ENCODE measurements around the gene SRGAP2C.
"Not testable (repeated sequence)": the region's sequence is repeated elsewhere in the genome, so short reads cannot be mapped to it uniquely, and the experiment has no call there.

Gene SRGAP2C

GRCh38 chr1:121216676-121217075 is 31.9 kb downstream of the SRGAP2C start:
- H3K27me3 ChIP-seq (replicated peaks in 2 of 5; ENCODE audit: control insufficient read depth in 4 of 5, insufficient read depth in 5 of 5, low read length in 4 of 5); H3K4me3 ChIP-seq (ENCODE audit: control insufficient read depth in 1 of 7, extremely low read depth in 1 of 7, insufficient read depth in 4 of 7, low read depth in 2 of 7, low read length in 6 of 7); H3K27ac ChIP-seq (ENCODE audit: insufficient read depth in 1 of 2, low read depth in 1 of 2, low read length in 2 of 2, poor library complexity in 1 of 2, severe bottlenecking in 2 of 2); POLR2A ChIA-PET; DNase-seq; CTCF ChIA-PET; H3K9me3 ChIP-seq (ENCODE audit: control extremely low read depth in 1 of 5, control insufficient read depth in 4 of 5, insufficient read depth in 2 of 5, low read depth in 1 of 5, low read length in 4 of 5); H3K4me1 ChIP-seq (ENCODE audit: control extremely low read depth in 1 of 4, control insufficient read depth in 4 of 4, insufficient read depth in 4 of 4, low read length in 3 of 4); H3K36me3 ChIP-seq (ENCODE audit: control insufficient read depth in 4 of 4, insufficient read depth in 4 of 4, low read length in 3 of 4): not testable (repeated sequence)
- no CpG with 5 or more reads among the region's 1 CpG for WGBS (ENCODE audit: insufficient coverage)

DNA sequence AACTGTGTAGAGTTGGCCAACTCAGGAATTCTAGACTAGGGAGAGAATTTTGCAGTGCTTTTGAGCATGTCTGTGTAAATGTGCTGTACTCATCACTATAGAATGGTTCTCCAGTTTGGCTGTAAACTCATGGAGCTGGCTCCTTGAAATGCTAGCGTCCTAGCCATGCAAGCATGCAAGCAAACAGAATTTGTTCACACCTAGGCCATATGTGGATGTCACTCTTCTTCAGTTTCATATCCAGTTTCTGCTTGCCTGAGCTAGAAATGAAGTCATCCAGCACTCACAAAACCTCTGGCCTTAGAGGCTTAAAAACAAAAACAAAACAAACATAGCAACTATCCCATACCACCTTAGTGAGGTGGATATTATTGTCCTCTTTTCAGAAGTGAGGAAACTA is 37.0 kb downstream of the SRGAP2C start:
- H3K27ac ChIP-seq (ENCODE audit: insufficient read depth in 1 of 2, low read depth in 1 of 2, low read length in 2 of 2, poor library complexity in 1 of 2, severe bottlenecking in 2 of 2); H3K27me3 ChIP-seq (replicated peaks in 2 of 5; ENCODE audit: control insufficient read depth in 4 of 5, insufficient read depth in 5 of 5, low read length in 4 of 5); H3K9me3 ChIP-seq (ENCODE audit: control extremely low read depth in 1 of 5, control insufficient read depth in 4 of 5, insufficient read depth in 2 of 5, low read depth in 1 of 5, low read length in 4 of 5); DNase-seq; CTCF ChIA-PET; H3K4me1 ChIP-seq (ENCODE audit: control extremely low read depth in 1 of 4, control insufficient read depth in 4 of 4, insufficient read depth in 4 of 4, low read length in 3 of 4); H3K36me3 ChIP-seq (ENCODE audit: control insufficient read depth in 4 of 4, insufficient read depth in 4 of 4, low read length in 3 of 4); H3K4me3 ChIP-seq (ENCODE audit: control insufficient read depth in 1 of 7, extremely low read depth in 1 of 7, insufficient read depth in 4 of 7, low read depth in 2 of 7, low read length in 6 of 7); POLR2A ChIA-PET: not testable (repeated sequence)
- WGBS (ENCODE audit: insufficient coverage): no CpG with 5 or more reads among the region's 1 CpG

DNA sequence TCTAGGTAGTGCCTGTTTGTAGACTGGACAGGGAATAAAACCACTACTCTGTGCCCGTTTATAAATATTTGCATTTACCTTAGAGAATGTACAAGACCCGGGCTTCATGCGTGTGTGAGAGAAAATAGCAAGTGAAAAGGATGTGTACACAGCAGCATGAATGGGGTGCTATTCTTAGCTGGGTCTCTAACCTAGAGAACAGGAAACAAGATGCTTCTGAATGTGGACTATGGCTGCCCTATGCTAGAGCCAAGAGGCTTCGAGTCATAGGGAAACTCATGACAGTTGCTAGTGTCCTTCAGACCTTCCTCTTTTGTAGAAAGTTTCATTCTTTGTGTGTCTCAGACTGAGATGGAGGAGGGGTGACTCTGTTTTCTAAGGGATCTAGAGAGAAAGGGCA is 39.9 kb downstream of the SRGAP2C start:
- H3K9me3 ChIP-seq (ENCODE audit: control extremely low read depth in 1 of 5, control insufficient read depth in 4 of 5, insufficient read depth in 2 of 5, low read depth in 1 of 5, low read length in 4 of 5); H3K27me3 ChIP-seq (replicated peaks in 2 of 5; ENCODE audit: control insufficient read depth in 4 of 5, insufficient read depth in 5 of 5, low read length in 4 of 5); H3K4me3 ChIP-seq (ENCODE audit: control insufficient read depth in 1 of 7, extremely low read depth in 1 of 7, insufficient read depth in 4 of 7, low read depth in 2 of 7, low read length in 6 of 7); H3K27ac ChIP-seq (ENCODE audit: insufficient read depth in 1 of 2, low read depth in 1 of 2, low read length in 2 of 2, poor library complexity in 1 of 2, severe bottlenecking in 2 of 2); H3K36me3 ChIP-seq (ENCODE audit: control insufficient read depth in 4 of 4, insufficient read depth in 4 of 4, low read length in 3 of 4); POLR2A ChIA-PET; CTCF ChIA-PET; H3K4me1 ChIP-seq (ENCODE audit: control extremely low read depth in 1 of 4, control insufficient read depth in 4 of 4, insufficient read depth in 4 of 4, low read length in 3 of 4); DNase-seq: not testable (repeated sequence)
- WGBS (ENCODE audit: insufficient coverage): no CpG with 5 or more reads among the region's 4 CpGs

DNA sequence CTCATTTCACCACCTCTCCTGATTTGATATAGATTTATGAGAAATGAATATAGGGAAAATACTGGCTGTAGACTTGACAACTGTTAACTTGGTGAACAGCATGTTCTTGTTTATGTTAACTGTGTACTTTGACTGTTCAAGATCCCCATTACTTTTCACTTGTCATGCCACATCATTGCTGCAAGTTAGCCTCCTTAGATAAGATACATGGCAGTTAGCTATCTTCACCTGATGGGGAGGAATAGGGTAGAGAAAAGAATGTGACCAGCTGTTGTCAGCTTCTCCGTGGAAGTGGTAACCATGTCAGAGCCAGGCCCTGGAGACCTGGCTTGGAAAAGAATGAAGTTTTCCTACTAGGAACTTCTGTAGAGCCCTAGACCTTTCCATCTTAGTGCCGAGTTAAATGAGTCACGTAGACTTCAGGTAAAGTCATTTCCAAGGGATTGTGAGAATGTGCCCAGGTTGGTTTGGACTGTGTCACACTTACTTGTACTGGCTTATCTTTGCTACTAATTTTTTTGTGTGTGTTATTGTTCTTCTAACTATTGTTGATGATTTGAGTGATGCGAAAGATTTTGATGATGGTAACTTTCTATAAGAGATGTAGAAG is 41.6 kb downstream of the SRGAP2C start:
- POLR2A ChIA-PET: not testable (repeated sequence)

GRCh38 chr1:121226925-121227324 is 42.1 kb downstream of the SRGAP2C start:
- H3K4me1 ChIP-seq (ENCODE audit: control extremely low read depth in 1 of 4, control insufficient read depth in 4 of 4, insufficient read depth in 4 of 4, low read length in 3 of 4); H3K4me3 ChIP-seq (ENCODE audit: control insufficient read depth in 1 of 7, extremely low read depth in 1 of 7, insufficient read depth in 4 of 7, low read depth in 2 of 7, low read length in 6 of 7); CTCF ChIA-PET; H3K27ac ChIP-seq (ENCODE audit: insufficient read depth in 1 of 2, low read depth in 1 of 2, low read length in 2 of 2, poor library complexity in 1 of 2, severe bottlenecking in 2 of 2); H3K9me3 ChIP-seq (ENCODE audit: control extremely low read depth in 1 of 5, control insufficient read depth in 4 of 5, insufficient read depth in 2 of 5, low read depth in 1 of 5, low read length in 4 of 5); H3K36me3 ChIP-seq (ENCODE audit: control insufficient read depth in 4 of 4, insufficient read depth in 4 of 4, low read length in 3 of 4); H3K27me3 ChIP-seq (replicated peaks in 2 of 5; ENCODE audit: control insufficient read depth in 4 of 5, insufficient read depth in 5 of 5, low read length in 4 of 5); POLR2A ChIA-PET; DNase-seq: not testable (repeated sequence)
- no CpG with 5 or more reads among the region's 2 CpGs for WGBS (ENCODE audit: insufficient coverage)

More for the DNA sequence above, 41.6 kb downstream of the SRGAP2C start:
- H3K27me3 ChIP-seq (replicated peaks in 2 of 5; ENCODE audit: control insufficient read depth in 4 of 5, insufficient read depth in 5 of 5, low read length in 4 of 5); H3K4me1 ChIP-seq (ENCODE audit: control extremely low read depth in 1 of 4, control insufficient read depth in 4 of 4, insufficient read depth in 4 of 4, low read length in 3 of 4); H3K4me3 ChIP-seq (ENCODE audit: control insufficient read depth in 1 of 7, extremely low read depth in 1 of 7, insufficient read depth in 4 of 7, low read depth in 2 of 7, low read length in 6 of 7); DNase-seq; H3K27ac ChIP-seq (ENCODE audit: insufficient read depth in 1 of 2, low read depth in 1 of 2, low read length in 2 of 2, poor library complexity in 1 of 2, severe bottlenecking in 2 of 2); H3K9me3 ChIP-seq (ENCODE audit: control extremely low read depth in 1 of 5, control insufficient read depth in 4 of 5, insufficient read depth in 2 of 5, low read depth in 1 of 5, low read length in 4 of 5); H3K36me3 ChIP-seq (ENCODE audit: control insufficient read depth in 4 of 4, insufficient read depth in 4 of 4, low read length in 3 of 4); CTCF ChIA-PET: not testable (repeated sequence)
- WGBS (ENCODE audit: insufficient coverage): no CpG with 5 or more reads among the region's 4 CpGs

- CTCF ChIA-PET; H3K36me3 ChIP-seq (ENCODE audit: control insufficient read depth in 4 of 4, insufficient read depth in 4 of 4, low read length in 3 of 4); DNase-seq; H3K4me1 ChIP-seq (ENCODE audit: control extremely low read depth in 1 of 4, control insufficient read depth in 4 of 4, insufficient read depth in 4 of 4, low read length in 3 of 4); POLR2A ChIA-PET; H3K27me3 ChIP-seq (replicated peaks in 2 of 5; ENCODE audit: control insufficient read depth in 4 of 5, insufficient read depth in 5 of 5, low read length in 4 of 5); H3K27ac ChIP-seq (ENCODE audit: insufficient read depth in 1 of 2, low read depth in 1 of 2, low read length in 2 of 2, poor library complexity in 1 of 2, severe bottlenecking in 2 of 2); H3K4me3 ChIP-seq (ENCODE audit: control insufficient read depth in 1 of 7, extremely low read depth in 1 of 7, insufficient read depth in 4 of 7, low read depth in 2 of 7, low read length in 6 of 7); H3K9me3 ChIP-seq (ENCODE audit: control extremely low read depth in 1 of 5, control insufficient read depth in 4 of 5, insufficient read depth in 2 of 5, low read depth in 1 of 5, low read length in 4 of 5): not testable (repeated sequence)
- no CpG with 5 or more reads among the region's 9 CpGs for WGBS (ENCODE audit: insufficient coverage)
Measured at GRCh38 chr1:121227544-121228330, 43.0 kb downstream of the SRGAP2C start.

- H3K36me3 ChIP-seq (ENCODE audit: control insufficient read depth in 4 of 4, insufficient read depth in 4 of 4, low read length in 3 of 4); H3K4me1 ChIP-seq (ENCODE audit: control extremely low read depth in 1 of 4, control insufficient read depth in 4 of 4, insufficient read depth in 4 of 4, low read length in 3 of 4); H3K27me3 ChIP-seq (replicated peaks in 2 of 5; ENCODE audit: control insufficient read depth in 4 of 5, insufficient read depth in 5 of 5, low read length in 4 of 5); CTCF ChIA-PET; POLR2A ChIA-PET; DNase-seq; H3K27ac ChIP-seq (ENCODE audit: insufficient read depth in 1 of 2, low read depth in 1 of 2, low read length in 2 of 2, poor library complexity in 1 of 2, severe bottlenecking in 2 of 2); H3K9me3 ChIP-seq (ENCODE audit: control extremely low read depth in 1 of 5, control insufficient read depth in 4 of 5, insufficient read depth in 2 of 5, low read depth in 1 of 5, low read length in 4 of 5); H3K4me3 ChIP-seq (ENCODE audit: control insufficient read depth in 1 of 7, extremely low read depth in 1 of 7, insufficient read depth in 4 of 7, low read depth in 2 of 7, low read length in 6 of 7): not testable (repeated sequence)
- no CpG with 5 or more reads among the region's 4 CpGs for WGBS (ENCODE audit: insufficient coverage)
Measured at GRCh38 chr1:121230636-121231035, 45.9 kb downstream of the SRGAP2C start.

Data from common myeloid progenitor, CD34-positive (primary cell).